HG02678 (cell line): Measurements from ENCODE around the gene MEIS3.
"Not testable (repeated sequence)": the region's sequence is repeated elsewhere in the genome, so short reads cannot be mapped to it uniquely, and the experiment has no call there.

Source experiments
- ATAC-seq: cut with Tn5 transposase; IDR thresholded peaks from one replicate; pipeline ENCODE4 v1.9.1; 2021; ENCODE audit warnings: mild to moderate bottlenecking, moderate library complexity; ENCODE audit not compliant: unreplicated experiment

MEIS3 gene

GRCh38 chr19:47365455-47365854 is 53.9 kb downstream of the MEIS3 start:
- ATAC-seq = not testable (repeated sequence)

GRCh38 chr19:47363758-47364531 is 55.4 kb downstream of the MEIS3 start:
- ATAC-seq = no peak

- no peak for ATAC-seq
Measured at GRCh38 chr19:47362321-47362720, 57.0 kb downstream of the MEIS3 start.

GRCh38 chr19:47358936-47359335 is 60.4 kb downstream of the MEIS3 start:
- no peak for ATAC-seq

GRCh38 chr19:47357788-47358680 is 61.3 kb downstream of the MEIS3 start:
- ATAC-seq = no peak

GRCh38 chr19:47356900-47357299 is 62.4 kb downstream of the MEIS3 start:
- ATAC-seq = no peak

GRCh38 chr19:47353307-47353712 is 66.0 kb downstream of the MEIS3 start:
- ATAC-seq = no peak
